K562 (cell line): Measurements from ENCODE around the gene GPR32. TPM values are rescaled to one million over a fixed set of nuclear protein-coding genes. Genes with fewer than 3 reads are reported as not detected.
A peak's percentile ranks its signal among the peaks of the same experiment; 100 is the strongest.

Source experiments
- ARHGAP35 ChIP-seq: fragments of 450-650 bp; IDR thresholded peaks from 2 replicates; pipeline ENCODE4 v1.6.1; 2018; ENCODE audit not compliant: partially characterized antibody
- BRD4 ChIP-seq: fragments of 200-600 bp; sonication (generic); IDR thresholded peaks from 2 replicates; pipeline ENCODE4 v1.6.1; 2017; ENCODE audit warnings: inconsistent platforms
- BRD9 ChIP-seq: fragments of 450-650 bp; IDR thresholded peaks from 2 replicates; pipeline ENCODE4 v1.6.1; 2018; ENCODE audit warnings: low read depth; ENCODE audit not compliant: partially characterized antibody
- CREBBP ChIP-seq: IDR thresholded peaks from one replicate; pipeline ENCODE4 v1.6.1; 2012; ENCODE audit warnings: low read depth, mild to moderate bottlenecking, control low read depth, inconsistent platforms, low read length
- CUX1 ChIP-seq: fragments of 200-800 bp; sonication (Bioruptor generic); IDR thresholded peaks from 2 replicates; pipeline ENCODE4 v1.6.1; 2016; ENCODE audit warnings: missing genetic modification characterization, missing compliant biosample characterization
- E2F5 ChIP-seq: sonication (generic); formaldehyde crosslinking; IDR thresholded peaks from 2 replicates; pipeline ENCODE4 v1.8.0; 2022; ENCODE audit warnings: mild to moderate bottlenecking, missing genetic modification reagents
- FOXK1 ChIP-seq: sonication (generic); formaldehyde crosslinking; IDR thresholded peaks from 2 replicates; pipeline ENCODE4 v1.8.0; 2022; ENCODE audit warnings: missing genetic modification reagents, mild to moderate bottlenecking, borderline replicate concordance
- KDM5B ChIP-seq: fragments of 200-600 bp; sonication (generic); IDR thresholded peaks from 2 replicates; pipeline ENCODE4 v1.6.1; 2012; ENCODE audit warnings: low read depth, mild to moderate bottlenecking, moderate library complexity, low read length, control low read depth, inconsistent platforms; ENCODE audit not compliant: insufficient replicate concordance
- KHSRP ChIP-seq: fragments of 450-650 bp; IDR thresholded peaks from 2 replicates; pipeline ENCODE4 v1.6.1; 2017
- KLF6 ChIP-seq: fragments of 250-450 bp; sonication (Bioruptor Pico); IDR thresholded peaks from 2 replicates; pipeline ENCODE4 v1.4.0; 2020; ENCODE audit warnings: mild to moderate bottlenecking, moderate library complexity, borderline replicate concordance
- PHF8 ChIP-seq: fragments of 200-600 bp; sonication (generic); IDR thresholded peaks from 2 replicates; pipeline ENCODE4 v1.6.1; 2012; ENCODE audit warnings: mixed run types, mild to moderate bottlenecking, inconsistent platforms, low read length, moderate library complexity, borderline replicate concordance
- POLR2A ChIP-seq: fragments of 450-650 bp; conservative IDR thresholded peaks from 2 replicates; pipeline ENCODE4 v1.6.1; 2016
- RHOXF2B ChIP-seq: fragments of 250-450 bp; sonication (Bioruptor Pico); conservative IDR thresholded peaks from 2 replicates; pipeline ENCODE4 v1.5.1; 2021
- SFPQ ChIP-seq: fragments of 200-400 bp; formaldehyde crosslinking; IDR thresholded peaks from 2 replicates; pipeline ENCODE4 v1.6.1; 2017; ENCODE audit warnings: mild to moderate bottlenecking, low read depth, low read length, moderate library complexity
- SMC3 ChIP-seq: conservative IDR thresholded peaks from 2 replicates; pipeline ENCODE4 v1.6.1; 2011; ENCODE audit warnings: low read depth, low read length, improper control_type of control experiment; ENCODE audit not compliant: insufficient read depth
- ZNF140 ChIP-seq: fragments of 250-450 bp; sonication (Bioruptor Pico); IDR thresholded peaks from 2 replicates; pipeline ENCODE4 v1.8.0; 2021; ENCODE audit warnings: moderate library complexity, mild to moderate bottlenecking, inconsistent platforms
- ZNF197 ChIP-seq: fragments of 200-800 bp; sonication (Bioruptor generic); IDR thresholded peaks from 2 replicates; pipeline ENCODE4 v1.6.1; 2016; ENCODE audit warnings: low read depth, missing genetic modification characterization, missing compliant biosample characterization
- ZNF41 ChIP-seq: fragments of 250-450 bp; sonication (Bioruptor Pico); conservative IDR thresholded peaks from 2 replicates; pipeline ENCODE4 v1.4.0; 2020; ENCODE audit warnings: mild to moderate bottlenecking
- ZNF449 ChIP-seq: fragments of 250-450 bp; sonication (Bioruptor Pico); IDR thresholded peaks from 2 replicates; pipeline ENCODE4 v1.8.0; 2022; ENCODE audit warnings: moderate library complexity, mild to moderate bottlenecking, inconsistent platforms
- ZZZ3 ChIP-seq: fragments of 450-650 bp; IDR thresholded peaks from 2 replicates; pipeline ENCODE4 v1.6.1; 2016; ENCODE audit warnings: antibody characterized with exemption, mild to moderate bottlenecking, moderate library complexity
- polyA plus RNA-seq, 8 experiments: library from polyadenylated mRNA; depleted of rRNA in 4 of 8; stranded (reverse) in 5 of 8; unstranded in 3 of 8; fragments of >200 nt; fragmentation: Nextera tagmentation in 2 of 8; fragmentation: Illumina TruSeq in 1 of 8; extraction: Ambion mirVana in 2 of 8; extraction: Trizol in 1 of 8; gene quantifications; 2 replicates each; pipeline versions ENCODE4 v1.2.1 to v1.2.3, GENCODE V29; 2011 to 2014; ENCODE audit warnings: inconsistent platforms in 1 of 8, missing spikeins in 1 of 8
- total RNA-seq, 7 experiments: library from RNA; depleted of rRNA in 6 of 7; stranded (reverse); fragments of >200 nt in 6 of 7; fragmentation: Illumina TruSeq in 2 of 7; extraction: Trizol in 2 of 7; gene quantifications; 2 replicates each; pipeline versions ENCODE4 v1.2.1 to v1.2.3, GENCODE V29; 2011 to 2021; ENCODE audit warnings: low replicate concordance in 1 of 7

Gene GPR32
- total and polyA plus RNA-seq, 9 of the 15 experiments (the other 6 are each of a cell fraction or from before 2014, with no cell fraction given): not detected

GRCh38 chr19:50725218-50725910, 44.9 kb upstream of the GPR32 start (continued):
- no peak for TF ChIP-seq CUX1 (CRISPR knock-in tag)
- no peak for TF ChIP-seq SMC3
- no peak for TF ChIP-seq BRD4
- no peak for TF ChIP-seq RHOXF2B (CRISPR knock-in tag)
- TF ChIP-seq FOXK1: no peak
- no peak for TF ChIP-seq ZNF449 (CRISPR knock-in tag)
- no peak for TF ChIP-seq CREBBP
- TF ChIP-seq BRD9: peak; percentile 67
- no peak for TF ChIP-seq KDM5B
- TF ChIP-seq E2F5: no peak
- no peak for TF ChIP-seq SFPQ
- TF ChIP-seq POLR2A: no peak; the same call in 1 of the 2 replicates
- TF ChIP-seq KLF6 (CRISPR knock-in tag): no peak
- no peak for TF ChIP-seq ZNF140 (CRISPR knock-in tag)
- TF ChIP-seq ARHGAP35: no peak
- TF ChIP-seq KHSRP: no peak
- TF ChIP-seq ZNF41 (CRISPR knock-in tag): no peak
- peak; percentile 68; the same call in 1 of the 2 replicates for TF ChIP-seq PHF8
- TF ChIP-seq ZNF197 (CRISPR knock-in tag): no peak
- no peak for TF ChIP-seq ZZZ3
